Right kidney (tissue), 9 donors: ENCODE measurements around the gene LACTBL1.
"Not testable (repeated sequence)": the region's sequence is repeated elsewhere in the genome, so short reads cannot be mapped to it uniquely, and the experiment has no call there.

ENCODE experiments used
- DNase-seq: peaks from one replicate; pipeline ENCODE4 v3.0.0-alpha.2; 2016
- long read RNA-seq, 8 donors: transcript quantifications; one replicate each; lab custom pipeline, GENCODE V29; 2026

The LACTBL1 gene
- long read RNA-seq, donor 1, result 0 reads
- long read RNA-seq, donor 2, result 0 reads
- long read RNA-seq, donor 3, result 0 reads
- long read RNA-seq, donor 4, result 0 reads
- long read RNA-seq, donor 5, result 0 reads
- long read RNA-seq, donor 6, result 0 reads
- long read RNA-seq, donor 7, result 0 reads
- long read RNA-seq, donor 8, result 0 reads

GRCh38 chr1:22972760-22973159, at the start of gene LACTBL1:
Gene LACTBL1 (minus strand): TSS chr1:22972866. CDS start chr1:22972316, 550 bp downstream.
- DNase-seq, result no peak

- DNase-seq, result no peak
Observed at GRCh38 chr1:23021834-23022233, 49.2 kb upstream of the LACTBL1 start.

GRCh38 chr1:23020706-23021405, 48.2 kb upstream of the LACTBL1 start:
- DNase-seq, result peak; percentile 33

GRCh38 chr1:23019863-23020625, 47.4 kb upstream of the LACTBL1 start:
- peak; percentile 91 for DNase-seq

GRCh38 chr1:23019094-23019862, 46.6 kb upstream of the LACTBL1 start, which contains the start of gene KDM1A:
Gene KDM1A (plus strand): TSS chr1:23019468. CDS start chr1:23019597, 129 bp downstream.
- peak; percentile 97 for DNase-seq

GRCh38 chr1:23018661-23019093, 46.0 kb upstream of the LACTBL1 start:
- DNase-seq, result no peak

- peak; percentile 17 for DNase-seq
Observed at GRCh38 chr1:23013657-23014056, 41.0 kb upstream of the LACTBL1 start.

- not testable (repeated sequence) for DNase-seq
Observed at GRCh38 chr1:23010025-23010424, 37.4 kb upstream of the LACTBL1 start.

- DNase-seq, result no peak
Observed at GRCh38 chr1:23008901-23009300, 36.2 kb upstream of the LACTBL1 start.

GRCh38 chr1:23007106-23007505, 34.4 kb upstream of the LACTBL1 start:
- DNase-seq, result no peak

GRCh38 chr1:23004769-23005168, 32.1 kb upstream of the LACTBL1 start:
- not testable (repeated sequence) for DNase-seq

GRCh38 chr1:23004112-23004511, 31.4 kb upstream of the LACTBL1 start:
- no peak for DNase-seq

GRCh38 chr1:23002218-23002617, 29.6 kb upstream of the LACTBL1 start:
- DNase-seq, result not testable (repeated sequence)

GRCh38 chr1:23000133-23000532, 27.5 kb upstream of the LACTBL1 start:
- not testable (repeated sequence) for DNase-seq

- not testable (repeated sequence) for DNase-seq
Observed at GRCh38 chr1:22997528-22997927, 24.9 kb upstream of the LACTBL1 start.

GRCh38 chr1:22995774-22996173, 23.1 kb upstream of the LACTBL1 start:
- DNase-seq, result no peak

GRCh38 chr1:22993220-22993795, 20.6 kb upstream of the LACTBL1 start:
- not testable (repeated sequence) for DNase-seq

- DNase-seq, result not testable (repeated sequence)
Observed at GRCh38 chr1:22992384-22992783, 19.7 kb upstream of the LACTBL1 start.

- no peak for DNase-seq
Observed at GRCh38 chr1:22983944-22984343, 11.3 kb upstream of the LACTBL1 start.

GRCh38 chr1:22980471-22980790, 7.8 kb upstream of the LACTBL1 start:
- not testable (repeated sequence) for DNase-seq

- no peak for DNase-seq
Observed at GRCh38 chr1:22978299-22978698, 5.6 kb upstream of the LACTBL1 start.
